ENCODE data around the gene COL8A2. TPM values are rescaled to one million over a fixed set of nuclear protein-coding genes. Genes with fewer than 3 reads are reported as not detected.

COL8A2 gene
- total RNA-seq, 2 donors from 2014 or later: 0.18 to 0.40 TPM

- 68 to 78% methylated on average over 9 to 14 of the region's 14 CpGs for WGBS, 2 experiments (ENCODE audit: insufficient coverage in 1 of 2, insufficient read length in 1 of 2)
- peaks cover 45% of the 10 kb centered on the region for H3K36me3 ChIP-seq (ENCODE audit: control insufficient read depth, insufficient read depth, low read length)
- Mint-ChIP-seq H3K4me3 (peak overlapping the region; percentile 51), H3K27ac (peak overlapping the region; percentile 87), H3K27me3 (ENCODE audit: insufficient read depth) (no peaks in the 10 kb centered on the region), H3K9me3 (no peaks in the 10 kb centered on the region), H3K4me1 (peaks cover 65% of the 10 kb centered on the region), H3K36me3 (ENCODE audit: low read depth) (peaks cover 31% of the 10 kb centered on the region)
- no peaks in the 10 kb centered on the region for H3K9me3 ChIP-seq (ENCODE audit: control insufficient read depth, low read length)
- H3K4me3 ChIP-seq (ENCODE audit: low read length): peak overlapping the region; percentile 76
- no peak overlapping the region for H3K27ac ChIP-seq (ENCODE audit: low read depth, low read length)
- H3K4me1 ChIP-seq (ENCODE audit: control insufficient read depth, insufficient read depth, low read length): peaks cover 32% of the 10 kb centered on the region
- DNase-seq: peak; percentile 75
- H3K9ac ChIP-seq (ENCODE audit: extremely low read depth, low read length, poor library complexity, severe bottlenecking): peak overlapping the region; percentile 42
- H3K27me3 ChIP-seq (ENCODE audit: control insufficient read depth, insufficient read depth, low read length, poor library complexity, severe bottlenecking): no peaks in the 10 kb centered on the region
- TF ChIP-seq CTCF (conservative IDR thresholded peaks at IDR 0.05): no peak
These were observed 36.9 kb upstream of the COL8A2 start for GRCh38 chr1:36161641-36162531.

GRCh38 chr1:36160949-36161485 lies 36.0 kb upstream of the COL8A2 start:
- H3K4me3 Mint-ChIP-seq: peak overlapping the region; percentile 51
- no peaks in the 10 kb centered on the region for H3K9me3 Mint-ChIP-seq
- H3K4me1 Mint-ChIP-seq: peaks cover 58% of the 10 kb centered on the region
- peaks cover 32% of the 10 kb centered on the region for H3K4me1 ChIP-seq (ENCODE audit: control insufficient read depth, insufficient read depth, low read length)
- H3K4me3 ChIP-seq (ENCODE audit: low read length): peak overlapping the region; percentile 76
- H3K9ac ChIP-seq (ENCODE audit: extremely low read depth, low read length, poor library complexity, severe bottlenecking): peak overlapping the region; percentile 42
- peak overlapping the region; percentile 76 for H3K27ac ChIP-seq (ENCODE audit: low read depth, low read length)
- H3K27me3 ChIP-seq (ENCODE audit: control insufficient read depth, insufficient read depth, low read length, poor library complexity, severe bottlenecking): no peaks in the 10 kb centered on the region
- TF ChIP-seq CTCF (conservative IDR thresholded peaks at IDR 0.05): peak; percentile 73
- peak overlapping the region; percentile 87 for H3K27ac Mint-ChIP-seq
- 23 to 25% methylated on average over 8 to 12 of the region's 12 CpGs for WGBS, 2 experiments (ENCODE audit: insufficient coverage in 1 of 2, insufficient read length in 1 of 2)
- peaks cover 45% of the 10 kb centered on the region for H3K36me3 ChIP-seq (ENCODE audit: control insufficient read depth, insufficient read depth, low read length)
- DNase-seq: peak; percentile 89
- H3K9me3 ChIP-seq (ENCODE audit: control insufficient read depth, low read length): no peaks in the 10 kb centered on the region
- peaks cover 29% of the 10 kb centered on the region for H3K36me3 Mint-ChIP-seq (ENCODE audit: low read depth)
- H3K27me3 Mint-ChIP-seq (ENCODE audit: insufficient read depth): no peaks in the 10 kb centered on the region

- no peaks in the 10 kb centered on the region for H3K27me3 Mint-ChIP-seq (ENCODE audit: insufficient read depth)
- peak overlapping the region; percentile 87 for H3K27ac Mint-ChIP-seq
- no peaks in the 10 kb centered on the region for H3K9me3 Mint-ChIP-seq
- Histone ChIP-seq H3K4me3 (ENCODE audit: low read length) (peak overlapping the region; percentile 76), H3K9me3 (ENCODE audit: control insufficient read depth, low read length) (no peaks in the 10 kb centered on the region), H3K4me1 (ENCODE audit: control insufficient read depth, insufficient read depth, low read length) (peaks cover 32% of the 10 kb centered on the region), H3K36me3 (ENCODE audit: control insufficient read depth, insufficient read depth, low read length) (peaks cover 45% of the 10 kb centered on the region), H3K9ac (ENCODE audit: extremely low read depth, low read length, poor library complexity, severe bottlenecking) (no peak overlapping the region), H3K27ac (ENCODE audit: low read depth, low read length) (peak overlapping the region; percentile 76), H3K27me3 (ENCODE audit: control insufficient read depth, insufficient read depth, low read length, poor library complexity, severe bottlenecking) (no peaks in the 10 kb centered on the region)
- peaks cover 27% of the 10 kb centered on the region for H3K36me3 Mint-ChIP-seq (ENCODE audit: low read depth)
- peak overlapping the region; percentile 51 for H3K4me3 Mint-ChIP-seq
- no peak for DNase-seq
- TF ChIP-seq CTCF (conservative IDR thresholded peaks at IDR 0.05): no peak
- WGBS, 2 experiments (ENCODE audit: insufficient coverage in 1 of 2, insufficient read length in 1 of 2): 93 to 95% methylated on average over 3 to 4 of the region's 4 CpGs
- H3K4me1 Mint-ChIP-seq: peaks cover 56% of the 10 kb centered on the region
These were observed 35.4 kb upstream of the COL8A2 start for GRCh38 chr1:36160388-36160948.

All from endodermal cell (in vitro differentiated cells).